ENCODE data around the gene DNAH1. TPM values are rescaled to one million over a fixed set of nuclear protein-coding genes. Genes with fewer than 3 reads are reported as not detected.

Gene DNAH1
- total RNA-seq, 1 experiment from 2014 or later, result 5.5 TPM

GRCh38 chr3:52364322-52365035 lies 48.4 kb downstream of the DNAH1 start:
- BruUV-seq (replicated peaks), result no TSS peak
- ATAC-seq, result no peak
- no peaks in the 10 kb centered on the region for H3K9me2 ChIP-seq (ENCODE audit: insufficient read depth)
- no peak overlapping the region for H3K27ac ChIP-seq (ENCODE audit: low read depth, low read length)
- ChIA-PET RAD21 (ENCODE audit: low non-redundant PET in 1 of 2, low total read pairs in 2 of 2, uncharacterized antibody in 2 of 2, unreplicated experiment in 2 of 2) (no interaction called here), POLR2A (no interaction called here), CTCF (no interaction called here)
- no peaks in the 10 kb centered on the region for H3K27me3 ChIP-seq (ENCODE audit: insufficient read depth, low read length)
- H4K20me1 ChIP-seq (ENCODE audit: insufficient read depth), result no peaks in the 10 kb centered on the region
- no peaks in the 10 kb centered on the region for H3K36me3 ChIP-seq (ENCODE audit: control insufficient read depth in 1 of 2, insufficient read depth in 2 of 2, low read length in 2 of 2)
- no peak overlapping the region for H3K4me2 ChIP-seq (ENCODE audit: low read length)
- no peaks in the 10 kb centered on the region for H3K79me2 ChIP-seq (ENCODE audit: insufficient read depth, low read length)
- no peak overlapping the region for H3K9ac ChIP-seq (ENCODE audit: low read length)
- H3K4me1 ChIP-seq (ENCODE audit: control insufficient read depth in 1 of 2, insufficient read depth in 2 of 2, low read length in 2 of 2), result no peaks in the 10 kb centered on the region
- no peak for DNase-seq (ENCODE audit: low read depth, low spot score)
- H3K4me3 ChIP-seq (replicated peaks in 1 of 2; ENCODE audit: low read depth in 1 of 2, low read length in 2 of 2), result no peak overlapping the region
- no peak for TF ChIP-seq JUND (IDR thresholded peaks at IDR 0.05)
- no peaks in the 10 kb centered on the region for H3K9me3 ChIP-seq (ENCODE audit: control insufficient read depth in 1 of 2, insufficient read depth in 1 of 2, low read depth in 1 of 2, low read length in 2 of 2)
- H2AFZ ChIP-seq (ENCODE audit: low read depth, low read length, poor library complexity, severe bottlenecking), result no peak overlapping the region
- intact Hi-C loops (cut with micrococcal nuclease), result no loop called here

GRCh38 chr3:52366527-52366926 lies 50.4 kb downstream of the DNAH1 start:
- CTCF ChIA-PET, result interaction anchor here (1.4 kb wide), 1 partner anchor 19 kb away, joined by 3 read pairs; no protein-coding TSS in a partner anchor
- no peaks in the 10 kb centered on the region for H3K36me3 ChIP-seq (ENCODE audit: control insufficient read depth in 1 of 2, insufficient read depth in 2 of 2, low read length in 2 of 2)
- H3K4me3 ChIP-seq (replicated peaks in 1 of 2; ENCODE audit: low read depth in 1 of 2, low read length in 2 of 2), result no peak overlapping the region
- no peaks in the 10 kb centered on the region for H4K20me1 ChIP-seq (ENCODE audit: insufficient read depth)
- H3K27me3 ChIP-seq (ENCODE audit: insufficient read depth, low read length), result no peaks in the 10 kb centered on the region
- BruUV-seq (replicated peaks), result no TSS peak
- no peak overlapping the region for H2AFZ ChIP-seq (ENCODE audit: low read depth, low read length, poor library complexity, severe bottlenecking)
- no peaks in the 10 kb centered on the region for H3K4me1 ChIP-seq (ENCODE audit: control insufficient read depth in 1 of 2, insufficient read depth in 2 of 2, low read length in 2 of 2)
- ATAC-seq (no peak), DNase-seq (ENCODE audit: low read depth, low spot score) (no peak)
- RAD21 ChIA-PET (ENCODE audit: low non-redundant PET in 1 of 2, low total read pairs in 2 of 2, uncharacterized antibody in 2 of 2, unreplicated experiment in 2 of 2), result no interaction called here
- H3K4me2 ChIP-seq (ENCODE audit: low read length), result no peak overlapping the region
- no peak overlapping the region for H3K9ac ChIP-seq (ENCODE audit: low read length)
- no peaks in the 10 kb centered on the region for H3K9me2 ChIP-seq (ENCODE audit: insufficient read depth)
- no peaks in the 10 kb centered on the region for H3K79me2 ChIP-seq (ENCODE audit: insufficient read depth, low read length)
- no peak overlapping the region for H3K27ac ChIP-seq (ENCODE audit: low read depth, low read length)
- intact Hi-C loops (cut with micrococcal nuclease), result no loop called here
- H3K9me3 ChIP-seq (ENCODE audit: control insufficient read depth in 1 of 2, insufficient read depth in 1 of 2, low read depth in 1 of 2, low read length in 2 of 2), result no peaks in the 10 kb centered on the region
- POLR2A ChIA-PET, result no interaction called here
- TF ChIP-seq CTCF (IDR thresholded peaks at IDR 0.05 in 2 of 3, conservative IDR thresholded peaks at IDR 0.05 in 1 of 3; ENCODE audit: borderline replicate concordance in 1 of 3, insufficient read depth in 1 of 3, low read depth in 2 of 3, low read length in 2 of 3), result no peak
- no peak for TF ChIP-seq CBX3 (IDR thresholded peaks at IDR 0.05; ENCODE audit: low read depth)
- TF ChIP-seq ZBTB33 (IDR thresholded peaks at IDR 0.05; ENCODE audit: extremely low read depth, insufficient replicate concordance, low read length), result no peak
- TF ChIP-seq EGR1 (IDR thresholded peaks at IDR 0.05; ENCODE audit: low read depth), result no peak
- no peak for TF ChIP-seq ZNF274 (IDR thresholded peaks at IDR 0.05; ENCODE audit: low read depth, low read length)
- TF ChIP-seq MAX (IDR thresholded peaks at IDR 0.05), result no peak
- TF ChIP-seq CEBPB (IDR thresholded peaks at IDR 0.05; ENCODE audit: low read depth), result no peak
- no peak for TF ChIP-seq ZFX (IDR thresholded peaks at IDR 0.05)
- no peak for TF ChIP-seq TCF7L2 (IDR thresholded peaks at IDR 0.05; ENCODE audit: borderline replicate concordance, extremely low read depth, insufficient read depth, insufficient read length)
- no peak for TF ChIP-seq YY1 (IDR thresholded peaks at IDR 0.05; ENCODE audit: extremely low read depth, insufficient replicate concordance, low read depth, low read length)
- no peak for TF ChIP-seq SIN3A (IDR thresholded peaks at IDR 0.05; ENCODE audit: low read depth)
- no peak for TF ChIP-seq POLR2AphosphoS5 (IDR thresholded peaks at IDR 0.05; ENCODE audit: low read depth, low read length)
- TF ChIP-seq RAD21 (IDR thresholded peaks at IDR 0.05; ENCODE audit: low read depth), result no peak
- TF ChIP-seq ELF1 (IDR thresholded peaks at IDR 0.05; ENCODE audit: borderline replicate concordance, low read depth), result no peak
- no peak for TF ChIP-seq POLR2A (IDR thresholded peaks at IDR 0.05; ENCODE audit: borderline replicate concordance, extremely low read depth, insufficient read depth, insufficient read length)
